ENCODE results near the gene CCDC78. TPM values are rescaled to one million over a fixed set of nuclear protein-coding genes. Genes with fewer than 3 reads are reported as not detected.

CCDC78 gene
- total and polyA plus RNA-seq, 2 of the 4 experiments (the other 2 are of a cell fraction): 0.54 to 4.6 TPM

GRCh38 chr16:720447-720989 is 5.7 kb downstream of the CCDC78 start:
- dilution Hi-C loops (cut with HindIII; ENCODE audit: low sequenced_read_pairs, unreplicated experiment): no loop called here
- no peaks in the 10 kb centered on the region for H3K9me1 ChIP-seq (ENCODE audit: insufficient read depth, low read length)
- H3K4me2 ChIP-seq (ENCODE audit: low read depth, low read length): peak overlapping the region; percentile 68
- peak overlapping the region; percentile 10; the same call in 1 of the 2 replicates for H3K14ac ChIP-seq (replicated peaks; ENCODE audit: low read depth, low read length)
- peak overlapping the region; percentile 20 for H4K91ac ChIP-seq (ENCODE audit: insufficient read depth, low read depth, low read length)
- H2AFZ ChIP-seq (replicated peaks; ENCODE audit: low read length, poor library complexity): peak overlapping the region; percentile 96
- H2BK120ac ChIP-seq (ENCODE audit: low read depth, low read length): peak overlapping the region; percentile 10; the same call in 1 of the 2 replicates
- H3K56ac ChIP-seq (ENCODE audit: extremely low read depth, insufficient read depth, low read length): peak overlapping the region; percentile 57
- no TSS peak for BruUV-seq (replicated peaks)
- H3K9ac ChIP-seq (ENCODE audit: low read depth, low read length): peak overlapping the region; percentile 79
- peak overlapping the region; percentile 83 for H3K4ac ChIP-seq (ENCODE audit: low read depth, low read length)
- peak overlapping the region; percentile 75 for H3K27ac ChIP-seq (ENCODE audit: insufficient read depth, low read length)
- H2BK5ac ChIP-seq (ENCODE audit: low read depth, low read length, poor library complexity, severe bottlenecking): peak overlapping the region; percentile 93
- peaks cover 17% of the 10 kb centered on the region for H3K4me1 ChIP-seq (ENCODE audit: control insufficient read depth, insufficient read depth, low read length)
- peaks cover 7% of the 10 kb centered on the region for H4K20me1 ChIP-seq (ENCODE audit: insufficient read depth, low read length)
- peaks cover 13 to 23% of the 10 kb centered on the region in 2 experiments for H3K79me1 ChIP-seq (ENCODE audit: low read depth in 1 of 2, low read length in 2 of 2)
- intact Hi-C loops (cut with micrococcal nuclease): no loop called here
- 0 out of 2 replicates have a peak overlapping the region, but pooled peaks have one; percentile 11 for H3K23ac ChIP-seq (ENCODE audit: low read depth, low read length)
- peaks cover 1% of the 10 kb centered on the region; the same call in 1 of the 2 replicates for H3K36me3 ChIP-seq (ENCODE audit: control insufficient read depth, insufficient read depth, low read length)
- peak overlapping the region; percentile 72; the same call in 1 of the 2 replicates for H2AK5ac ChIP-seq (ENCODE audit: low read depth, low read length)
- H2BK20ac ChIP-seq (ENCODE audit: low read depth, low read length): no peak overlapping the region
- ChIA-PET CTCF (no interaction called here), POLR2A (ENCODE audit: unreplicated experiment) (interaction anchor here (0.5 kb wide), 1 partner anchor 11 kb away, joined by 4 read pairs; no protein-coding TSS in a partner anchor)
- DNase-seq: peak; percentile 70
- in situ Hi-C loops (cut with MboI; ENCODE audit: low sequenced_read_pairs): loop anchor here (25.0 kb wide), 1 partner anchor 342 kb away; the partner anchor contains the start of gene SSTR5
- peak; percentile 53 for ATAC-seq (ENCODE audit: low read depth)
- no peak overlapping the region for H2BK15ac ChIP-seq (ENCODE audit: low read depth, low read length)
- no peaks in the 10 kb centered on the region for H3K27me3 ChIP-seq (ENCODE audit: control insufficient read depth, insufficient read depth, low read length)
- H3K4me3 ChIP-seq (ENCODE audit: insufficient read depth, low read depth, low read length): peak overlapping the region; percentile 98
- peak overlapping the region; percentile 6; the same call in 1 of the 2 replicates for H4K5ac ChIP-seq (ENCODE audit: low read depth, low read length)
- peak overlapping the region; percentile 92 for H2AK9ac ChIP-seq (replicated peaks; ENCODE audit: low read depth, low read length, poor library complexity)
- H4K8ac ChIP-seq (ENCODE audit: low read depth in 2 of 2, low read length in 2 of 2): peak overlapping the region; percentile 92 to 94
- H3K9me3 ChIP-seq (ENCODE audit: control insufficient read depth, insufficient read depth, low read length): no peaks in the 10 kb centered on the region
- no peak overlapping the region for H3K18ac ChIP-seq (ENCODE audit: low read depth, low read length)
- 0% methylated on average over 14 of the region's 38 CpGs; no CpG with 5 or more reads in 1 of the 2 experiments for WGBS, 2 experiments (ENCODE audit: extremely low coverage in 2 of 2, insufficient read length in 1 of 2)
- TF ChIP-seq BHLHE40 (IDR thresholded peaks at IDR 0.05; ENCODE audit: low read depth, low read length): peak; percentile 84
- no peak for TF ChIP-seq POLR2A (IDR thresholded peaks at IDR 0.05; ENCODE audit: low read depth, low read length)
- peak; percentile 18 for TF ChIP-seq RCOR1 (IDR thresholded peaks at IDR 0.05; ENCODE audit: insufficient replicate concordance, low read length)
- TF ChIP-seq MXI1 (IDR thresholded peaks at IDR 0.05; ENCODE audit: borderline replicate concordance, low read depth, low read length): peak; percentile 47; the same call in 1 of the 2 replicates
- no peak for TF ChIP-seq CEBPB (IDR thresholded peaks at IDR 0.05; ENCODE audit: low read depth, low read length)
- TF ChIP-seq ELK1 (IDR thresholded peaks at IDR 0.05; ENCODE audit: borderline replicate concordance, low read depth, low read length): no peak
- no peak for TF ChIP-seq SMC3 (IDR thresholded peaks at IDR 0.05; ENCODE audit: low read depth, low read length)
- TF ChIP-seq CHD1 (IDR thresholded peaks at IDR 0.05; ENCODE audit: low read depth, low read length): no peak
- no peak for TF ChIP-seq RFX5 (IDR thresholded peaks at IDR 0.05; ENCODE audit: low read depth, low read length)
- TF ChIP-seq NFE2L2 (IDR thresholded peaks at IDR 0.05; ENCODE audit: low read depth, low read length): no peak
- TF ChIP-seq FOS (IDR thresholded peaks at IDR 0.05; ENCODE audit: low read depth, low read length): no peak
- TF ChIP-seq RAD21 (IDR thresholded peaks at IDR 0.05; ENCODE audit: low read length): no peak
- TF ChIP-seq MAZ (IDR thresholded peaks at IDR 0.05; ENCODE audit: borderline replicate concordance, low read depth, low read length): peak; percentile 58; the same call in 1 of the 2 replicates
- peak; percentile 42 for TF ChIP-seq CTCF (conservative IDR thresholded peaks at IDR 0.05; ENCODE audit: low read depth, low read length)
- no peak for TF ChIP-seq MAFK (IDR thresholded peaks at IDR 0.05; ENCODE audit: low read depth, low read length)

Measured in IMR-90 (cell line).